GM12878 (cell line): ENCODE data around the gene DNAH2. TPM values are rescaled to one million over a fixed set of nuclear protein-coding genes. Genes with fewer than 3 reads are reported as not detected.

Source experiments
- ATAC-seq: fragments of 200-7000 bp; cut with Tn5 transposase; 3 replicates; pipeline ENCODE4 v1.9.1; 2020; ENCODE audit warnings: mild to moderate bottlenecking, moderate library complexity
- BruUV-seq: library from RNA; stranded (reverse); fragments of 400-500 nt; replicated peaks from 2 replicates; lab custom pipeline; 2021; lab: Mats Ljungman, UMichigan
- CTCF ChIA-PET: fragments of 300-600 bp; sonication (Branson Sonifier 250); formaldehyde crosslinking; extraction: SDS; loops from one replicate; lab custom pipeline; 2021; ENCODE audit warnings: inconsistent platforms; lab: Yijun Ruan, JAX
- POLR2A ChIA-PET: fragments of 350-600 bp; formaldehyde crosslinking; extraction: SDS; loops from one replicate; lab custom pipeline; 2021; ENCODE audit warnings: inconsistent platforms; lab: Charles Lee
- RAD21 ChIA-PET: fragments of 300-600 bp; sonication (Branson Sonifier 250); formaldehyde crosslinking; loops from one replicate; lab custom pipeline; 2023; ENCODE audit warnings: antibody characterized with exemption; ENCODE audit not compliant: unreplicated experiment; lab: Charles Lee
- SMC1A ChIA-PET: fragments of 300-600 bp; sonication (Branson Sonifier 250); formaldehyde crosslinking; loops from one replicate; lab custom pipeline; 2023; ENCODE audit not compliant: unreplicated experiment, uncharacterized antibody; lab: Charles Lee
- DNase-seq: peaks from one replicate; pipeline ENCODE4 v3.0.0-alpha.2; 2011; ENCODE audit warnings: low read depth, low spot score
- FAIRE-seq: peaks from 3 replicates; lab custom pipeline; 2011; peaks lifted over from hg19 to GRCh38; lab: Jason Lieb, UNC
- H2AFZ ChIP-seq: 2 replicates; pipeline ENCODE4 v1.6.0; 2011; ENCODE audit warnings: low read depth, low read length, control low read depth; ENCODE audit not compliant: control insufficient read depth
- H3K27ac ChIP-seq: 2 replicates; pipeline ENCODE4 v1.5.1; 2011; ENCODE audit warnings: control low read depth; ENCODE audit not compliant: control insufficient read depth, insufficient read depth
- H3K27me3 ChIP-seq, 2 experiments: replicated peaks in 1 of 2; 2 replicates each; pipeline versions ENCODE4 v1.6.0 to v1.6.1; 2011; ENCODE audit warnings: low read length in 1 of 2; ENCODE audit not compliant: control insufficient read depth in 2 of 2, insufficient read depth in 2 of 2
- H3K36me3 ChIP-seq, 2 experiments: 2 replicates each; pipeline ENCODE4 v1.5.1; 2011; ENCODE audit warnings: low read length in 1 of 2; ENCODE audit not compliant: control insufficient read depth in 2 of 2, insufficient read depth in 2 of 2
- H3K4me1 ChIP-seq: 2 replicates; pipeline ENCODE4 v1.6.1; 2011; ENCODE audit warnings: mild to moderate bottlenecking, low read length, moderate library complexity, mixed read lengths; ENCODE audit not compliant: control insufficient read depth, insufficient read depth
- H3K4me2 ChIP-seq: 2 replicates; pipeline ENCODE4 v1.6.0; 2011; ENCODE audit warnings: control low read depth; ENCODE audit not compliant: control insufficient read depth, insufficient read depth
- H3K4me3 ChIP-seq: fragments of 200-600 bp; sonication (generic); 2 replicates; pipeline ENCODE4 v1.5.1; 2016
- H3K79me2 ChIP-seq: 2 replicates; pipeline ENCODE4 v1.6.0; 2011; ENCODE audit warnings: low read length; ENCODE audit not compliant: control insufficient read depth, insufficient read depth
- H3K9ac ChIP-seq: 2 replicates; pipeline ENCODE4 v1.8.0; 2011; ENCODE audit warnings: low read length, control low read depth, mixed read lengths; ENCODE audit not compliant: control insufficient read depth, insufficient read depth
- H3K9me3 ChIP-seq: replicated peaks from 3 replicates; pipeline ENCODE4 v1.5.1; 2011; ENCODE audit warnings: mild to moderate bottlenecking, low read length; ENCODE audit not compliant: control insufficient read depth, insufficient read depth
- H4K20me1 ChIP-seq: 2 replicates; pipeline ENCODE4 v1.6.0; 2011; ENCODE audit not compliant: control insufficient read depth, insufficient read depth
- BACH1 ChIP-seq: fragments of 450-650 bp; IDR thresholded peaks from 2 replicates; pipeline ENCODE4 v1.6.1; 2017; ENCODE audit warnings: mild to moderate bottlenecking, borderline replicate concordance
- JUNB ChIP-seq: IDR thresholded peaks from 2 replicates; pipeline ENCODE4 v1.6.1; 2016; ENCODE audit warnings: antibody characterized with exemption, mild to moderate bottlenecking
- MXI1 ChIP-seq: fragments of 150-350 bp; IDR thresholded peaks from 2 replicates; pipeline ENCODE4 v1.6.1; 2011; ENCODE audit warnings: low read depth, mild to moderate bottlenecking, inconsistent platforms, low read length, improper control_type of control experiment
- SREBF1 ChIP-seq: IDR thresholded peaks from 2 replicates; pipeline ENCODE4 v1.6.1; 2012; ENCODE audit warnings: mild to moderate bottlenecking, low read length
- ZSCAN29 ChIP-seq: fragments of 450-650 bp; IDR thresholded peaks from 2 replicates; pipeline ENCODE4 v1.6.1; 2017; ENCODE audit warnings: mild to moderate bottlenecking, moderate library complexity
- WGBS: methylation state at CpG from one replicate; pipeline ENCODE4 v1.1.6; 2016; ENCODE audit warnings: low lambda C conversion rate; ENCODE audit not compliant: insufficient replicate concordance, insufficient coverage; ENCODE audit errors: missing lambda C conversion rate; 5-methylcytosine and 5-hydroxymethylcytosine counted together
- in situ Hi-C: fragments of 300-500 bp; cut with MboI; formaldehyde crosslinking; loops from 9 replicates; pipeline ENCODE4 v1.14.3; 2018; ENCODE audit warnings: mixed read lengths
- intact Hi-C: fragments of 100-400 bp; cut with micrococcal nuclease; formaldehyde crosslinking; loops from one replicate; pipeline ENCODE4 v1.14.2; 2022; ENCODE audit not compliant: unreplicated experiment
- polyA plus RNA-seq, 11 experiments: library from polyadenylated mRNA; depleted of rRNA in 4 of 11; unstranded in 6 of 11; stranded (reverse) in 5 of 11; fragments of >200 nt; fragmentation: Nextera tagmentation in 4 of 11; fragmentation: Illumina TruSeq in 1 of 11; extraction: Ambion mirVana in 4 of 11; extraction: Trizol in 1 of 11; gene quantifications; 1 replicate in 1 of 11; 2 replicates in 10 of 11; pipeline versions ENCODE4 v1.2.1 to v1.2.3, GENCODE V29; 2011 to 2016; ENCODE audit warnings: inconsistent platforms in 2 of 11, missing spikeins in 2 of 11, low read depth in 1 of 11
- total RNA-seq, 4 experiments: library from RNA; depleted of rRNA in 3 of 4; stranded (reverse); fragments of >200 nt in 3 of 4; fragmentation: Illumina TruSeq in 1 of 4; extraction: Trizol in 1 of 4; gene quantifications; 2 replicates each; pipeline versions ENCODE4 v1.2.1 to v1.2.3, GENCODE V29; 2013 to 2021
- TF ChIP-seq, protein P1 (sequence below): fragments of 150-350 bp; IDR thresholded peaks from 2 replicates; pipeline ENCODE4 v1.6.1; 2014; ENCODE audit warnings: mild to moderate bottlenecking, low read depth, low read length
- TF ChIP-seq, protein P2 (sequence below): fragments of 450-650 bp; formaldehyde crosslinking; IDR thresholded peaks from 2 replicates; pipeline ENCODE4 v1.5.0; 2022; ENCODE audit warnings: mild to moderate bottlenecking, missing genetic modification characterization
- TF ChIP-seq, protein P3 (sequence below): fragments of 150-350 bp; IDR thresholded peaks from 2 replicates; pipeline ENCODE4 v1.6.1; 2016; ENCODE audit warnings: low read depth, low read length

The DNAH2 gene
- total and polyA plus RNA-seq, 10 of the 15 experiments (the other 5 are each of a cell fraction or from before 2014, with no cell fraction given): not detected

DNA sequence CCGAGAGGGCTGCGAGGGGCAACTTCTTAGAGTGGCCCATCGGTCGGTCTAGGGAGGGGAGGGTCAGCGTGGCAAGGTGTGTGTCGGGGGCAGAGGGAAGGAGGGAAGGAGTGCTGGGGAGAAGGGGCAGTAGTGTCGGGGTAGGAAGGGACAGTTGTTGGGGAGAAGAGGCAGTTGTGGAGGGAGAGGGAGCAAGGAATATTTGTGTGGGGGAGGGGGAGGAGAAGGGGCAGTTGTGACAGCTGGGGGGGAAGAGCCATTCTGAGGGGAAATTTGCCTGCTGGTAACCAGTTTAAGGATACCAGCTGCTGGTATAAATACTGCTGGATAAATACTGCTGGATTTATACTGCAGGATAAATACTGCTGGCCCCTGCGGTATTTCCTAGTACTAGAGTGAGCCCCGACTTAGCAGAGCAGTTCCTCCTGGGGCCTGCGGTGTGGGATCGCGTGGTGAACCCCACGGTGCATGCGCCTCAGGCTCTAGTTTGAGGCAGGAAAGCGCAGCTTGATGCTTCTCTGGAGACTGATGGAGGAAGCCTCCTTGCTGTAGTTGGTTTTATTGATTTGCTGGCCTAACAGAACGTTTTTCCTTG, 309 bp downstream of the DNAH2 start (continued):
- TF ChIP-seq, protein P1, sequence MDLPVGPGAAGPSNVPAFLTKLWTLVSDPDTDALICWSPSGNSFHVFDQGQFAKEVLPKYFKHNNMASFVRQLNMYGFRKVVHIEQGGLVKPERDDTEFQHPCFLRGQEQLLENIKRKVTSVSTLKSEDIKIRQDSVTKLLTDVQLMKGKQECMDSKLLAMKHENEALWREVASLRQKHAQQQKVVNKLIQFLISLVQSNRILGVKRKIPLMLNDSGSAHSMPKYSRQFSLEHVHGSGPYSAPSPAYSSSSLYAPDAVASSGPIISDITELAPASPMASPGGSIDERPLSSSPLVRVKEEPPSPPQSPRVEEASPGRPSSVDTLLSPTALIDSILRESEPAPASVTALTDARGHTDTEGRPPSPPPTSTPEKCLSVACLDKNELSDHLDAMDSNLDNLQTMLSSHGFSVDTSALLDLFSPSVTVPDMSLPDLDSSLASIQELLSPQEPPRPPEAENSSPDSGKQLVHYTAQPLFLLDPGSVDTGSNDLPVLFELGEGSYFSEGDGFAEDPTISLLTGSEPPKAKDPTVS: no peak
- TF ChIP-seq, protein P2, sequence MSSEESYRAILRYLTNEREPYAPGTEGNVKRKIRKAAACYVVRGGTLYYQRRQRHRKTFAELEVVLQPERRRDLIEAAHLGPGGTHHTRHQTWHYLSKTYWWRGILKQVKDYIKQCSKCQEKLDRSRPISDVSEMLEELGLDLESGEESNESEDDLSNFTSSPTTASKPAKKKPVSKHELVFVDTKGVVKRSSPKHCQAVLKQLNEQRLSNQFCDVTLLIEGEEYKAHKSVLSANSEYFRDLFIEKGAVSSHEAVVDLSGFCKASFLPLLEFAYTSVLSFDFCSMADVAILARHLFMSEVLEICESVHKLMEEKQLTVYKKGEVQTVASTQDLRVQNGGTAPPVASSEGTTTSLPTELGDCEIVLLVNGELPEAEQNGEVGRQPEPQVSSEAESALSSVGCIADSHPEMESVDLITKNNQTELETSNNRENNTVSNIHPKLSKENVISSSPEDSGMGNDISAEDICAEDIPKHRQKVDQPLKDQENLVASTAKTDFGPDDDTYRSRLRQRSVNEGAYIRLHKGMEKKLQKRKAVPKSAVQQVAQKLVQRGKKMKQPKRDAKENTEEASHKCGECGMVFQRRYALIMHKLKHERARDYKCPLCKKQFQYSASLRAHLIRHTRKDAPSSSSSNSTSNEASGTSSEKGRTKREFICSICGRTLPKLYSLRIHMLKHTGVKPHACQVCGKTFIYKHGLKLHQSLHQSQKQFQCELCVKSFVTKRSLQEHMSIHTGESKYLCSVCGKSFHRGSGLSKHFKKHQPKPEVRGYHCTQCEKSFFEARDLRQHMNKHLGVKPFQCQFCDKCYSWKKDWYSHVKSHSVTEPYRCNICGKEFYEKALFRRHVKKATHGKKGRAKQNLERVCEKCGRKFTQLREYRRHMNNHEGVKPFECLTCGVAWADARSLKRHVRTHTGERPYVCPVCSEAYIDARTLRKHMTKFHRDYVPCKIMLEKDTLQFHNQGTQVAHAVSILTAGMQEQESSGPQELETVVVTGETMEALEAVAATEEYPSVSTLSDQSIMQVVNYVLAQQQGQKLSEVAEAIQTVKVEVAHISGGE (CRISPR knock-in tag): no peak
- no peak for TF ChIP-seq MXI1

DNA sequence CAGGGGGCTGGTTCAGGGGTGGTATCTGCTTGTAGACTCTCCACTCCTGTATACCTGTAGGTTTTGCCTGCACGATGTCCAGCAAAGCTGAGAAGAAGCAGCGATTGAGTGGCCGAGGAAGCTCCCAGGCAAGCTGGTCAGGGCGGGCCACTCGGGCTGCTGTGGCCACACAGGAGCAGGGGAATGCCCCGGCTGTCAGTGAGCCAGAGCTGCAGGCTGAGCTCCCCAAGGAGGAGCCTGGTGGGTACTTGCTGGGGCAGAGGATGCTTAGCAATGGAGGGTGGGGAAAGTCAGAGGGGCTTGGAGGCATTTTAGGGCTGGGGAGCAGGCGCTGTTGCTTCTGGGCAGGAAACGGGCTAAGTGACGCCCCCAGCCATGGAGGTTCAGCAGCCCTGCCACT, 2.1 kb downstream of the DNAH2 start:
- FAIRE-seq (no peak), DNase-seq (no peak)
- no peaks in the 10 kb centered on the region for H4K20me1 ChIP-seq
- SMC1A ChIA-PET: no interaction called here
- in situ Hi-C loops (no loop called here), intact Hi-C loops (no loop called here)
- 22% methylated on average over 9 of the region's 9 CpGs for WGBS
- H3K27me3 ChIP-seq: peaks cover 6 to 7% of the 10 kb centered on the region in 2 experiments; a peak in 3 of 4 replicates
- CTCF ChIA-PET: no interaction called here
- no peaks in the 10 kb centered on the region for H3K79me2 ChIP-seq
- no peak overlapping the region for H3K4me2 ChIP-seq
- RAD21 ChIA-PET: no interaction called here
- no peak overlapping the region for H3K27ac ChIP-seq
- H3K9ac ChIP-seq: no peak overlapping the region
- no peaks in the 10 kb centered on the region for H3K9me3 ChIP-seq
- BruUV-seq: no TSS peak
- TF ChIP-seq, protein P3, sequence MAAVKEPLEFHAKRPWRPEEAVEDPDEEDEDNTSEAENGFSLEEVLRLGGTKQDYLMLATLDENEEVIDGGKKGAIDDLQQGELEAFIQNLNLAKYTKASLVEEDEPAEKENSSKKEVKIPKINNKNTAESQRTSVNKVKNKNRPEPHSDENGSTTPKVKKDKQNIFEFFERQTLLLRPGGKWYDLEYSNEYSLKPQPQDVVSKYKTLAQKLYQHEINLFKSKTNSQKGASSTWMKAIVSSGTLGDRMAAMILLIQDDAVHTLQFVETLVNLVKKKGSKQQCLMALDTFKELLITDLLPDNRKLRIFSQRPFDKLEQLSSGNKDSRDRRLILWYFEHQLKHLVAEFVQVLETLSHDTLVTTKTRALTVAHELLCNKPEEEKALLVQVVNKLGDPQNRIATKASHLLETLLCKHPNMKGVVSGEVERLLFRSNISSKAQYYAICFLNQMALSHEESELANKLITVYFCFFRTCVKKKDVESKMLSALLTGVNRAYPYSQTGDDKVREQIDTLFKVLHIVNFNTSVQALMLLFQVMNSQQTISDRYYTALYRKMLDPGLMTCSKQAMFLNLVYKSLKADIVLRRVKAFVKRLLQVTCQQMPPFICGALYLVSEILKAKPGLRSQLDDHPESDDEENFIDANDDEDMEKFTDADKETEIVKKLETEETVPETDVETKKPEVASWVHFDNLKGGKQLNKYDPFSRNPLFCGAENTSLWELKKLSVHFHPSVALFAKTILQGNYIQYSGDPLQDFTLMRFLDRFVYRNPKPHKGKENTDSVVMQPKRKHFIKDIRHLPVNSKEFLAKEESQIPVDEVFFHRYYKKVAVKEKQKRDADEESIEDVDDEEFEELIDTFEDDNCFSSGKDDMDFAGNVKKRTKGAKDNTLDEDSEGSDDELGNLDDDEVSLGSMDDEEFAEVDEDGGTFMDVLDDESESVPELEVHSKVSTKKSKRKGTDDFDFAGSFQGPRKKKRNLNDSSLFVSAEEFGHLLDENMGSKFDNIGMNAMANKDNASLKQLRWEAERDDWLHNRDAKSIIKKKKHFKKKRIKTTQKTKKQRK: no peak
- TF ChIP-seq BACH1: no peak
- no peak for TF ChIP-seq JUNB
- no peak for TF ChIP-seq SREBF1
- no peak for TF ChIP-seq ZSCAN29
- TF ChIP-seq, all 136 proteins: peak for 0
- Histone ChIP-seq H3K36me3 (no peaks in the 10 kb centered on the region), H2AFZ (no peak overlapping the region), H3K4me1 (no peaks in the 10 kb centered on the region), H3K4me3 (no peak overlapping the region)
- POLR2A ChIA-PET: no interaction called here
- no peak for ATAC-seq
